HG03045 (cell line): ENCODE results near the gene DPF3.

Experiments
- ATAC-seq: cut with Tn5 transposase; IDR thresholded peaks from one replicate; pipeline ENCODE4 v1.9.1; 2021; ENCODE audit warnings: mild to moderate bottlenecking, moderate library complexity; ENCODE audit not compliant: unreplicated experiment

The DPF3 gene

DNA sequence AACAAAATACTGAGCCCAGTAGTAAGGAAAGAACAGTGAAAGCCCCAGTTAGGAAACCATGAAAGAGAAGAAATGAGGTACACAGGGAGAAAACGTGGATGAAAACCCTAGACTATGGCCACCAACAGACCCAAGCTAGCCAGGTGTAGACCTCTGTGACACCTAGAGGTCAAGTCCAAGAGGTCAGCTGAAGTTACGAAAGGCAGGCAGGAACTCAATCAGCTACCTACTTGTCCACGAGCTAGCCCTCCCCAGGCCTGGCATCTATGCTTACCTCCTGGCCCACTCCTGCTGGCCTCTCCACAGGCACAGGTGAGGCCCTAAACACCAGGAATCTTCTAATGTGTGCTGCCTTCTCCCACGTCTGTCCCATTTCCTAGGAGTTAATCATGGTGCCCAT is 48.7 kb downstream of the DPF3 start:
- no peak for ATAC-seq

DNA sequence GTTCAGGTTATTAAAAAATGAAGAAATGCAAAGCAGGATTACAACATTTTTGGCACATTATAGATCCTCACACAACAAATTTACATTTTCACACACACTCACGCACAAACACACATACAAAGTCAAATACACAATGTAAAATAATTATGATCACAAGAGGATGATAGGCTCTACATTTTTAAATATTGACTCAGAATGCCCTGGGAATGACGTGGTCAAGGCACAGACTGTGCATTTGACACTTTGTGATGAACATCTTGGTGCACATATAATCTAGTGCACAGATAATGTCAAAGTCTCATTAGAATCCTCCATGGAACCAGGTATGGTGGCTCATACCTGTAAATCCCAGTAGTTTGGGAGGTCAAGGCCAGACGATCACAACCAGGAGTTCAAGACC is 49.4 kb downstream of the DPF3 start:
- ATAC-seq = no peak

DNA sequence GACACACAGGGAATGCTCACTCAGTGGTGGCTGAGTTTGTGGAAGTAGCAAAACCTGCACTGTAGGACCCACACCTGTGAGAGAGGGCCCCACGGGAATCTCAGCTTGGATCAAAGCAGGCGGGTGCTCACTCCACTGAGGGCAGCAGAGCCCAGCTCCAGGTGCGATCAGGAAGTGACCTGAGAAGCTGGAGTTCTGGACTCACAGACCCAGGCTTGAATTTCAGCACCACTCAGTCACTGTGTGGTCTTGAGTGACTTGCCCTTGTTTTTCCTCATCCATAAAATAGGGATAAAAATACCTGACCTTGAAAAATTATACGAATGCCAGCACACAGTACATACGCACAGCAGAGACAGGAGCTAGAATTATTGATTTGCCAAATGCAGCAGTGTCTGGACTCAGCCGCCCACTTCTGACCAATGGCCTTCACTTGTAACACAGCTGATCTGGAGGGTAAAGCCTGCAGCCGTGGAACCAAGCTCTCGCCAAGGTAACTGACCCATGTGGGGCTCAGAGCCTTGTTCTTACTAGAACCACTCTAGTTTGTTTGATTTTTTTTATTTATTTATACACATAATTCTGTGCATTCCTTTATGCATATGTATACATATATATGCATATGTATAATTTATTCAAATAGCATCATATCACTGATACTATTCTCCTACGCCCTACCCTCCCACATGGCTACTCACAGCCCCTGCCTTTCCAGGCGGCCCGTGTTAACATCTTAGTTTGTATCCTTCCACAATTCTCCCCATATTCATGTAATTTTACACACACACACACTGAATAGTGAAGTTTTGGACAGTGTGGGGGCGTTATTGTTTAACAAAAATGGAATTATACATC is 53.9 kb downstream of the DPF3 start:
- ATAC-seq = no peak

DNA sequence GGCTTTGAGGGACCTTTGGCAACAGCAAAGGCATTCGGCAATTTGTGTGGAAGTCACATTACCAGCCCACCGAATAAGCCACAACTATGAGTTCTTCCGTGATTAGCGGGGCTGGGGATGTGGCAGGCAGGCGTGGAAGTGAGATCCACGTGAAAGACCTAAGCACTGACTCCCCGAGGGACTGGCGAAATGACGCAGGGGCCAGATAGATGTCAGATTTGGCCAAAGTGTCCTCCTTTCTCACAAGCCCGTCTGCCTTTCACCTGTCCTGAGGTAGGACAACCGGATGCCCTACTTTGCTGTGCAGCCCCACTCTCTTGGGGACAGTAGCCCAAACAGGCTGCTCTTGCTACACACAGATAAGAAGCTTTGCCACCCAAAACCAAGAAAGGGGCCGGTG is 54.5 kb downstream of the DPF3 start:
- ATAC-seq = no peak

DNA sequence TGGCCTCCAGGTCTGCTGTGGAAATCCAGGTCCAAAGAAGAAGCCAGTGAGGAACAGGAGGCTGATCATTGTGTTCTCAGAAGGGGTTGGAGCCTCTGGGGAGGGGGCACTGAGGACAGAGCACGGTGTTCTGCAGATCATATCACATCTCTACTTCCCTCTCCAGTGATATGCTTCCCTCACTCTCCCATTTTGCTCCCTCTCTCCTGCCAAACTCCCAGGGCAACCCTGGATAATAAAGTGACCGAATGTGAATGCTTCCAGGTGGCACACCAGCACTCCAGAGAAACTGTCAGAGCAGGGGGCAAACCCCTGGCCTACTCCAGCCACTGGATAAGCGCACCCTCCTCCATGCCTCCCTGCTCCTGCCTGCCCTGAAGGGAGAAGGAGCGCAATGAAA is 57.8 kb downstream of the DPF3 start:
- no peak for ATAC-seq

DNA sequence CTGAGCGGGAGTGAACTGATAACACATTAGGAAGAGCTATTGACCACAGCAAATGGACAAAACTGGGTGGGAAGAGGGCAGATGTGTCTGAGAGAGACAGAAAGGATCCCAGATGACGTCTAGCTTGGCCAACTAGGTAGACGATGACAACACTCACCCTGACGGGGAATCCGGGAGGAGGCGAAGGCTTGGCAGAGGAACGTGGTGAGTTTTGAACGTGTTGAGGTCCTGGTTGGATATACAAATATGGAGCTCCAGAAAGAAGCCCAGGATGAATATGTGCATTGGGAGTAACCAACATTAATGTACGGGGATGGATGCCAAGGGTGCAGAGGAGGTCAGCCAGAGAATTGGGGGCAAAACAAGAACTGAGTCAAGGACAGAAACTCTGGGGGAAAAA is 60.7 kb downstream of the DPF3 start:
- ATAC-seq = no peak

DNA sequence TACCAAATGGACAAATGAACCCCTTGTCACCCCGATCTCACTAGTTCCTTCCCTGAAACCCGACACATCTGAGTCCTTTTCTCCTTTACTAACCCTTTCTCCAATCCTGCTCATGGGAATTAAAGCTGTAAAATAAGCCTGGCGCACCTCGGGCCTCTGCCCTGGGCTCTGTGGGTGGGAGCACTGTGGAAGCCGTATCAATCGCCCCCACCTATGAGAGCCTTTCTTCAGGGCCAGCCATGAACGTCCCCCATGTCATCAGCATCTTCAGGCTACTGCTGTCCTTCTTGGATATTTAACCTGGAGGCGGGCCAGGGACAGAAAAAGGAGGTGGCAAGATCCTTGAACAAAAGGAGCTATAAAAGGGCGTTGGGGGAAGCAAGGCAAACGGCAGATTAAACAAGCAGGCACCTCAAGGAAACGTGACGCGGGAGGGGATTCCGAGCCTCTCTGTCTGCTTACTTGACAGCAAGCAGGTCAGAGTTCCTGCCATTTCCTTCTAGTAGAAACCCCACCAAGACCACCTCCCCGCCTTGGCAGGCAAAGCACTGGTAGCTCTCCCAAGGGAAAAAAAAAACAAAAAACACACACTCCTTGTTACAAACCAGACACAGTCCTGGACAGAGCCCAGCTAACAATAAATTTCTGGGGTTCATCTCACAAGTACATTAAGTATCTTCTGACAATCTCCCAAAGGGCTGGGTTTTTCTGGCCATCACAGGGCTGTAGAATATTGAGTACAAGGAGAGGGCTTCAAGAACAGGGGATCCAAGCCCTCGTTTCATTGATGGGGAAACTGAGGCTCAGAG is 62.9 kb downstream of the DPF3 start:
- ATAC-seq = no peak

DNA sequence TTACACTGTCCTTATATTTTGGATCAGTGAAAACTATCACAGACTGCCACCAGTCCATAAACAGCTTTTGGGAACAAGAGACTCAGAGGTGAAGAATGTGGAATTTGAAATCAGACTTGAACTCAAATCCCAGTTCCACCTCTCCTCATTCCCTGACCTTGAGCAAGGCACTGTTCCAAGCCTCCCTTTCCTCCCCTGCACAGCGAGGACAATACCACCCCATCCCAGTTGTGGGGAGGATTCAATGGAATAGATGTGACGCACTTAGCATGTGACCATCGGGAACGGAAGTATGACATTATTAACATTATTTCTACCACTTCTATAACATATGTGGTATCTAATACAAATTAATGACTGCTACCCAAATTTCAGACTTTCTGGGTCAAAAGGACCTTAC is 63.5 kb downstream of the DPF3 start:
- ATAC-seq = no peak

DNA sequence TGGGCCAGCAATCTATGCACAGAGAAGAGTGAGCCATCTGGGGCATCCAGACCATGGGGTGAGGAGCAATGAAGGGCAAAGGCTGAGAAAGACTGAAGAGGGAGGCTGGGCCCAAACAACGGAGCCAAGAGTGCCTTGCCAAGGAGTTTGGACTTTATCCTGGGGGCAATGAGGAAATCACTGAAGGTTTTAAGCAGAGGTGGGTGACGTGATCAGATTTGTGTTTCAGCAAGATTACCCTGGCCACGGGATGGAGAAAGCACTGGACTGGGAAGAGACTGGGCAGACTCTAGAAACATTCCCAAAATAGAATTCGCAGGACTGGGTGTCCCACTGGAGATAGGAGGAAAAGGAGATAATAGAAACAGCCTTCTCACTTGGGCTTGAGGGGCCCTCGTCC is 65.3 kb downstream of the DPF3 start:
- ATAC-seq = no peak

DNA sequence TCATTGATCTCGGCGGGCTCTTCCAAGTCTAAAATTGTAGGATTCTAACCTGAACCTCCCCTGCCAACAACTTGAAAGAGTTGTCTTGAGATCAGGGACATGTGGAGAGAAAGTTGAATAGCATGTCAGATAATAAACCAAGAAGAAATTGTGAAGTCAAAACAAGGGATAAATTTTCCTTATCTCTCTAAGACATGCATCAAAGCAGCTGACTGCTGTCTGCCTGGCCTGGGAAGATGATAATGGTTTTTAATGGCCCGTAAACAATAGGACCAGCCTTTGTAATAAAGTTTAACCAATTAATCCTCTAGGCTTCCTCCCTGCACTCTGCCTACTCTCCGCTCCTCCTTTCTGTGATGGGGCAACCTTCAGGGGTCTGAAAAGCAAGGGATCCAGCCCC is 67.9 kb downstream of the DPF3 start:
- ATAC-seq = no peak

DNA sequence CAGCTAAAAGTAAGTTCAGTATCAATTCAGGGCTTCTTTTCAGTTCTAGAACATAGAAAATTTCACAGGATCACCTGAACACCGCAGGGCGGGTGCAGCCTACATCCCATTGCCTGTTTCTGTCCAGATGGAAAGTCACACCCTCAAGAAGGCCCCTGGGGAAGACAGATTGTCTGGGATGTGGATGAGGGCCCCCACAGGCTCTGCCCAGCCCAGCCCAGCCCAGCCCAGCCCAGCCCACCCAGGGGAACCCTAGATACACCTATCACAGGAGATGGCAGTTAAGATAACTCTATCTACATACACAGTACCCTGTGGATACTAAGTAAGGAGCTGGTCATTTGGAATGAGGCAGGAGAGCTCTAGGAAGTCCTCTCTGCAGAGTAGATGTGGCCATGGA is 68.4 kb downstream of the DPF3 start:
- ATAC-seq = no peak

DNA sequence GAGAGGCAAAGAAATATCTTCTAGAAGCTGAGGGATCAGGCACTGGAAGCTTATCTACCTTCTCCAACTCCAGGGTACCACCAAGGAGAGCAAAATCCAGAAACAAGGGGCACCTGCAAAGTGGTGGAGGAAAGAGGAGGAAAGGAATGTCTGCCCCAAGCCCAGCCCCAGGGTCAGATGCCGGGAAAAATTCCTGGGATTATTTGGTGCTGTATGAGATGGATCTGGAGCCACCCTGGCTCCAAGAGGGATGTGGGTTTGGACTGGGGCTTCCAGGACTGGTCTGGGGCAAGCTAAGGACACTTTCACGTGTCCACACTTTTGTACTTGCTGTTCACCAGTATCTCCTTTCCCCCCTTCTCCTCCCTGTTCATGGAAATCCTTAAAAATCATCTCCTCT is 69.8 kb downstream of the DPF3 start:
- ATAC-seq = no peak

DNA sequence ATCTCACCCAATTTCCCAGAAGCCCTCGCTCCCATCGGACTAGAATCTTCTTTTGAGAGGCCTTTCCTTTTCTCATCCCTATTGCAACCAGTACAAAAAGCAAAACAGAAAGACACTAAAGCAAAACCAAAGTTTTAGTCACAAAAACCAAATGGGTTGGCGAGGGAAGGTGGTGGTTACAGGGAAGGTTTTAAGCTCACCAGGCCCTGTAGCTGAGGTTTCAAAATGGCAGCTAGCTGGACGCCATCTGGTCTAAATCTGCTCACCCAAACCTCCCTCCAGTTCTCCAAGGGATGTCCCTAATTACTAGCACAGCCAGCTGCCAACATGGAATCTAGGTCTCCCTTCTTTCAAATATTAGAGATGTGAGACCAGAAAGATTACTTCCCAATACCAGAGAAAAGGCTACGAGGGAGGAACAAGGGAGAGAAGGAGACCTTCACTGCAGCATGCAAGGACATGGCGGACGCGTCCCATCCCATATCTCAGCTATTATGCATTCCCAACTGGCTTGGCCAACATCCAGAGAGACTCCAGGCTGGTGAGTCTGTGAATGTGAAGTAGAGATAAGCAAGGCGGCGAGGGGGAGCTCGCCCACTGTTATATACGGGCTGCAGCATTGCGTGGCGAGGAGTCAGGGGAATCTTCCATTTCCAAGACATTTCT is 70.8 kb downstream of the DPF3 start:
- ATAC-seq = no peak

DNA sequence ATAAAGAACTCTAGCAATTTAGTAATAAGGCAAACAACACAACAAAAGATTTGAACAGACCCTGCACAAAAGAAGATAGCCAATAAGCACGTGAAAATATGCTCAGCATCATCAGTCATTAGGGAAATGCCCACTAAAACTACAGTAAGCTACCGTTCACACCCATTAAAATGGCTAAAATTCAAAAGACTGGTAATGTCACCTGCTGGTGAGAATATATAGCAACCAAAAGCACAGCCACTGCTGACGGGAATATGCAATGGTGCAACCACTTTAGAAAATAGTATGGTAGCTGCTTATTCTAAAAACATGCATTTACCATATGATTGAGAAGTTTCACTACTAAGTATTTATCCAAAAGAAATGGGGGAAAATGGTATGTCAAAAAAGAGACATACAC is 74.9 kb downstream of the DPF3 start:
- no peak for ATAC-seq

DNA sequence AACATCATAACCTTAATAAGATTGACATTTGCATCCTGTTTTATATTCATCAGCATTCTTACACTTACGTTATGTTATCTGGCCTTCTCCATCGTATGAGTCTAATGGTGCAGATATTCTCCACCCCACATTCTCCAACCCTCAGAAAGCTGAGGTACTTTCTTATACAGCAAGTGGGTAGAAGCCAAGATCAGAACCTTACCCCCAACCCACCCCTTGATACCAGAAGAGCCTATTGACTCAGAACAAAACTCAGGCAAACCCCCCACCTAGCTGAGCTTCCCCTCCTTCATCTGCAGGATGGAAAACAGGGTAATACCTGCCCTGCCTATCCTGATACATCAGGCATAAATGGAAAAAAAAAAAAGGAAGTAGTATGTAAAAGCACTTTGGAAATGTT is 77.6 kb downstream of the DPF3 start:
- ATAC-seq = no peak

DNA sequence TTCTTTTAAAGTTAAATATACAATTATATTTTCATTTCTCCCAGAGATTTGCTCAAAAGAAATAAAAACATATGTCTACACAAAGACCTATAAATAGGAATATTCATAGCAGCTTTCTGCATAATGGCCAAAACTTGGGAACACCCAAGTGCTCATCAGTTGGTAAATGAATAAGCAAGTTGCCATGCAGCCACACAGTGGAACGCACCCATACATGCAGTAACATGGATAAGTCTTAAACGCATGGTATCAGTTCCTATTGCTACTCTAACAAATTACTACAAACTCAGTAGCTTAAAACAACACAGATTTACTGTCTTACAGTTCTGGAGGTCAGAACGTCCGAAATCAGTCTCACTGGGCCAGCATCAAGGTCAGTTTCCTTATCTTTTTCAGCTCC is 78.5 kb downstream of the DPF3 start:
- ATAC-seq = no peak

DNA sequence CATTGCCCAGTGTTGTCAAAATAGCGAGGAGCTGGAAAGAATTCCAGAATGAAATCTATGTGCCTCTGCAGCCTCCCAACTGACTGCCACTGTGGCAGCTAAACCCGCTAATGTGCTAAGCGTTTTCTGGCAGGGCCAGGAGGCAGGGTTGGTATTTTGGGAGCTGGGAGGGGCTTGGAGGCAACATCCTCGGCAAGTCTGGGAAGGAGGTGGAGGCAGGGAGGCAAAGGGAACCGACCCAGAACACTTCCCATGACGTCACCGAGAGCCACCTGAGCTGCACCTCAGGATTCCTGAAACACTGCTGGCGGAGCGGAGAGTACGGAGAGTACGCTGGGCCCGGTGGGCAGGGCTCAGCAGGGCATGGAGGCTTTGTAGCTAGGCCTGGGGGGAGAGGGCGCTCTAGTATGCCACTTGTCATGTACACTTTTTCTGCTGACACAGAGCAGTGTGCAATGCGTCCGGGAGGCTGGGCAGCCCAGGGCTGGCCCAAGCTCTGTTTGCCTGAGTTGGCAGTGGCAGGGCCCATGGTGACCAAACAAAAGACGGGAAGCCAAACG is 81.5 kb downstream of the DPF3 start:
- no peak for ATAC-seq

DNA sequence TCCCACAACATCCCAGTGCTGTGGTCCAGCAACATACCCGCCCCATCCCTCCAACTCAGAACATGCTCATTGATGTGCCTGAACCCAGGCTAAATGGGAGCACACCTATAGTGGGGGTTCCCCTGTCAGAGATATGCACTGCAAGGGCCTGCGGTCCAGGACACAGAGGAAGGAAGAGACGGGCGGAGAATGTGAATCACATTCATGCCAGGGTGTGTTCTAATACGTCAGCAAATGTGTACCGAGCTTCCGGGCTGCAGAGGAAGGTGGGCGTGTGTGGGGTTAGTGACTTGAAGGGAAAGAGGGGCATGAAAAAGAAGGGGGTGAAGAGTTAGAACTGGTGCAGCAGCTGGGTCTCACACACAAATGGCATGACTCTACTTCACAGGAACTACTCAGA is 83.7 kb downstream of the DPF3 start:
- no peak for ATAC-seq

DNA sequence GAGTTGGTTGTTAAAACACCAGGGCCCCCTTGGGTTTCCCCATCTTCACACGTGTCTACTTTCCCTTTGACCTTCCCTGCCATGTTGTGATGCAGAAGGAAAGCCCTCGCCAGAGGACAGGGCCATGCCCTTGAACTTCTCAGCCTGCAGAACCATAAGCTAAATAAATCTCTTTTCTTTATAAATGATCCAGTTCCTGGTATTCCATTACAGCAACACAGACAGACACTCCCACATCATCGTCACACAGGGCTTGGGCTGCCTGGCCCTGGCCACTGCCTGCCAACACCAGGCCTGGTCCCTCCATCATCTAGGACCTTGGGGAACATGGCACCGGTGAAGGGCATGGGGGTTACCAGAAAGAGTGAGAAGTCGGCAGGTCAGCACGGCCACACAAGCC is 84.8 kb downstream of the DPF3 start:
- no peak for ATAC-seq

DNA sequence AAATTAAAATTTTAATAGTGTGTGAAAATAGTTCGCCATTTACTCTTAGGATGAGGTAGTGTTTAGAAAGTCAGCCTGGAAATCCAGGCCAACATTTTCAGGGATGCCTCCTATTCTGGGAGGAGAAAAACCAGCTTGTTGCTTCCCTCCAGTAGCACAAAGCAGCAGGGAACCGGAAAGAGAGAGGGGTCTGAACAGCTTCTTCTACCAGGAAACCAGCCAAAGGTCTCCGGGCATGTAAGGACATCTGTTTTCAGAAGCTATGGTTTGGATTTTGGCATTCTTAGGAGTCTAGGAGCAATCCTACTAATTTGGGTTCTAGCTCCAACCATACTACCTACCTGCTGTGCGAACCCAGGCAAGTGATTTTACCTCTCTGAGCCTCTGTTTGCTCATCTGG is 85.3 kb downstream of the DPF3 start:
- ATAC-seq = no peak

DNA sequence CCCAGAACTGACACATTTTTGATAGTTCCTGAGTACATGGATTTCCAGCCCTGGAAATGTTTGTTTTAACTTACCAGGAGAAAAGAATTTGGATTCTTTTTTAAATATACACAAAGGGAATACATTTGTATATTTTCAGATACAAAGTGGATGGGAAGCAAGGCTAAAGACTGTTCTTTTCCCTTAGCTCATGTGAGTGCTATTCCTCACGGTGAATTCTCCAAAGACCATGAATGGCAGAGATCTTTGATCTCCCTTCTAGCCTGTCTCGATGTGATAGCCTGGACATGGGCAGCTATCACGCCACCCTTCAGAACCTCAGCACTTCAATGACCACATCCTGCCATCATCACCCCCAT is 91.3 kb downstream of the DPF3 start:
- no peak for ATAC-seq
